NCI-H69 (cell line): Measurements from ENCODE around the gene BECN2.

Experiments
- DNase-seq: peaks from one replicate; lab custom pipeline; 2025; lab: John Stamatoyannopoulos, UW

Gene BECN2

GRCh38 chr1:241957692-241958494, at the start of gene BECN2:
Gene BECN2 (plus strand): TSS chr1:241957767. CDS start chr1:241957767, 0 bp downstream.
- peak; percentile 92 for DNase-seq

- no peak for DNase-seq
Measured at GRCh38 chr1:241916196-241916595, 41.4 kb upstream of the BECN2 start.

- DNase-seq, result no peak
Measured at GRCh38 chr1:241917487-241917886, 40.1 kb upstream of the BECN2 start.

GRCh38 chr1:241918879-241919278, 38.7 kb upstream of the BECN2 start:
- no peak for DNase-seq

- DNase-seq, result no peak
Measured at GRCh38 chr1:241924080-241924808, 33.3 kb upstream of the BECN2 start.

DNA sequence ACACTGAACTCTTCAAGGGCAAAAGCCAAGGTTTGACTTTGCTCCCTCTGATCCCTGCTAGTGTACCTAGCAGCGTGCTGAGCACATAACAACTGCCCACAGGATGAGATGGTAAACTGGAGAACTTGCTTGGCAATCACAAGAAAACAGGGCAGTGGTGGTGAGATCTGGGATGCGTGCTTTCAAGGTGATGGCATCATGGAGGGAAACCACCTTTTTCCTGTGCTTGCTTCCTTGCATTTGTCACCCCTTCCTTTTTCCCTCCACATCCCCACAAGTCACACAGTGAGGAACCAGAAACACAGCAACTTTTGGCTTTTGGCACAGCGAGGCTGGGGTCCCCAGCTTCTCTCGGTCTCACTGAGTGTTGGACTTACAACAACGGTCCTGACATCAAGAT, 31.4 kb upstream of the BECN2 start:
- DNase-seq, result no peak

- no peak for DNase-seq
Measured at GRCh38 chr1:241927321-241927720, 30.2 kb upstream of the BECN2 start.

DNA sequence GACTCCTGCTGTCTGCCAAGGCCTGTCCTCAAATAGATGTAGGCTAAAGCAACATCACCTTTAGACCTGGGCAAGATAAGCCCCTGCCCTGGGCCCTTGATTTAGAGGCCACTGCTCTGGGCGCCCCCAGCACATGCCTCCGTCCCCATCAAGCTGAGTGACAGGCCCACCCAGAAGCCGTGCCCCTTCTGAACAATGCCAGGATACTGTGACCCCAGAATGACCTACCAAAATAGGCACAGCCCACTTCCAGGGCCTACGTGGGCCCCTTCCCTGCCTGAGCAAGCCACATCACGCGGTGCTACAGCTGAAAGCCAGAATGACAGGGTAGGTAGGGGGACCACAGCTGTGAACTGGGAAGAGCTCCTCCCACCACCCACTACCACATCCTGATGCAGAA, 24.7 kb upstream of the BECN2 start:
- DNase-seq, result no peak

- peak; percentile 18 for DNase-seq
Measured at GRCh38 chr1:241934201-241934848, 23.2 kb upstream of the BECN2 start.

- DNase-seq, result no peak
Measured at GRCh38 chr1:241934866-241935265, 22.7 kb upstream of the BECN2 start.

DNA sequence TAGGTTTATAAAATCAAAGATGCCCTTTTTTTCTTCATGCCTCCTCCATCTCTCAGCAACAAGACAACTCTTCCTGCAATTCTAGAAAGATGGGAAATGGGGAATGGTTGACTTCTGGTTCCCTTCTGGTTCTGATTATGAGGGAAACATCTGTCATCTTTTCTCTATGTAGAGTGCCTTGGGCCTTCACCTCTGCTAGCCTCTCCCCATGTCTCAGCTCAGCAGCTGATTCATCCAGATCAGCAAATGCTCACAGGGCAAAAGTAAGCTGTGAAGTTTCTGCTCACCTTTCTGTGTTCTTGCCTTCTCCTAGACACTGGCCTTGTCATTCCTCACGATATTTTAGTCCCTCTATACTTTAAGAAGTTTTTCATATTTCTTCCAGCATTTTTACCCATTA, 17.8 kb upstream of the BECN2 start:
- no peak for DNase-seq

DNA sequence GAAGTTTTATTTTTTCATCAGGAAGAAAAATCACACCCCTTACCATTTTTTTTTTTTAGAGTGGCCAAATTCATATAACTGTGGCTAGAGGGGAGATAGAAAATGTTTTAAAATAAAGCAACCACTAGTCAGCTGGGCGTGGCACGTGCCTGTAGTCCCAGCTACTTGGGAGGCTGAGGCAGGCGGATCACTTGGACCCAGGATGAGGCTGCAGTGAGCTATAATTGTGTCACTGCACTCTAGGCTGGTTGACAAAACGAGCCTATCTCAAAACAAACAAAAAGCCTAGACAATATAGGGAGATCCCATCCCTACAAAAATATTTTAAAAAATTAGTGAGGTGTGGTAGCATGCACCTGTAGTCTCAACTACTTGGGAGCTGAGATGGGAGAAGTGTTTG, 14.8 kb upstream of the BECN2 start:
- no peak for DNase-seq

DNA sequence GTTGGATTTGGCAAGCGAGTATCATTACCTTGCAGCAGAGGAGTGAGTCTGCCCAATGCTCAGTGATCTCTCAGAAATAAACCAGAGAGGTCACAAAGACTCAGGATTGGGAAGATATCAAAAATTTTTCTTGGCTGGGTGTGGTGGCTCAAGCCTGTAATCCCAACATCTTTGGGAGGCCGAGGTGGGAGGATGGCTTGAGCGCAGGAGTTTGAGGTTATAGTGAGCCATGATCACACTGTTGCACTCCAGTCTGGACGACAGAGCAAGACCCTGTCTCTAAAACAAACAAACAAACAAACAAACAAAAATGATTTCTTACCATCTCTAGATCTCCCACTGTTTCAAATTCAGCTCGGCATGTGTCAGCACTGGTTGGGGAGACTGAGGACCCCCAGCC, 13.3 kb upstream of the BECN2 start:
- DNase-seq, result no peak

- no peak for DNase-seq
Measured at GRCh38 chr1:241947354-241947753, 10.2 kb upstream of the BECN2 start.

- no peak for DNase-seq
Measured at GRCh38 chr1:241950390-241950789, 7.2 kb upstream of the BECN2 start.

DNA sequence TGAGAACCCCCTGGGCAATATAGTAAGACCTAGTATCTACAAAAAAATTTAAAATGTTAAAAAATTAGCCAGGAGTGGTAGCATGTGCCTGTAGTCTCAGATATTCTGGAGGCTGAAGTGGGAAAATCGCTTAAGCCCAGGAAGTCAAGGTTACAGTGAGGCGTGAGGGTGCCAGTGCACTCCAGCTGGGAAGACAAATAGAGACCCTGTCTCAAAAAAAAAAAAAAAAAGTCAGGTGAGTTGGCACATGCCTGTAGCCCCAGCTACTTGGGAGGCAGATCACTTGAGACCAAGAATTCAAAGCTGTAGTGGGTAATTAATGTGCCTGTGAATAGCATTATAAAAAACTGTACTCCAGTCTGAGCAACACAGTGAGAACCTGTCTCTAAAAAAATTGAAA, 4.6 kb downstream of the BECN2 start:
- DNase-seq, result peak; percentile 73

- DNase-seq, result peak; percentile 48
Measured at GRCh38 chr1:241963722-241964121, 6.2 kb downstream of the BECN2 start.

DNA sequence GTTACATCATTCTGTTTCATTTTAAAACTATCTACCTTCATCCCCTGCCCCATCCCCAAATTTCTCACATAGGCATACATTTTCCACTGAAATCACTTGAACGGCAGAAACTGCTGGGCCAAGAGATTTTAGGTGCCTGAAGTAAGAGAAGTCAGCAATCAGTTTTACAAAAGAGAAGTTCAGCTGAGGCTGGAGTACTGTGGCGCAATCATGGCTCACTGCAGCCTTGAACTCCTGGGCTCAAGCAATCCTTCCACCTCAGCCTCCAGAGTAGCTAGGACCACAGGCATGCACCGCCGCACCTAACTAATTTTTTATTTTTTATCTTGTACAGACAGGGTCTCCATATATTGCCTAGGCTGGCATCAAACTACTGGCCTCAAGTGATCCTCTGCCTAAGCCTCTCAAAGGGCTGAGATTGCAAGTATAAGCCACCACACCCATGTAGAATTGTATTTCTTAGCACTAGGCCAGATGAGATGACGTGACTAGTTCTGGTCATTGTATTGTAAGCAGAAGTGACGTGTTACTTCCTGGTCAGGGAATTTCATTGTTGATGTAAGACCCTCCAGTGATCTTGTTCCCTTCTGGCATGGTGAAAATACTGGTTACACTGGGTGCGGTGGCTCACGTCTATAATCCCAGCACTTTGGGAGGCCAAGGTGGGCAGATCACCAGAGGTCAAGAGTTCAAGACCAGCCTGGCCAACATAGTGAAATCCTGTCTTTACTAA, 7.1 kb downstream of the BECN2 start:
- DNase-seq, result no peak

DNA sequence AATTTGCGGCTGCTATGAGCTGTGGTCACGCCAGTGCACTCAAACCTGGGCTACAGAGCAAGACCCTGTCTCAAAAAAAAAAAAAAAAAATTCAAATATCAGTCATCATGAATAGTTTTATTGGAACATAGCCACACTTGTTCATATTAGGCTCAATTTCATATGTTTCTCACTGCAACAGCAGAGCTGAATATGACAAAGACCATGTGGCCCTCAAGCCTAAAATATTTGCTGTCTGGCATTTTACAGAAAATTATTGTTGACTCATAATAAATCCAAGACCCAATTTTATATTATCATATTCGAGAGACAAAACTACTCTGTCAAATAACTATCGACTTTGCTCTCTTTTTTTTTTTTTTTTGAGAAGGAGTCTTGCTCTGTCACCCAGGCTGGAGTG, 11.0 kb downstream of the BECN2 start:
- DNase-seq, result no peak

DNA sequence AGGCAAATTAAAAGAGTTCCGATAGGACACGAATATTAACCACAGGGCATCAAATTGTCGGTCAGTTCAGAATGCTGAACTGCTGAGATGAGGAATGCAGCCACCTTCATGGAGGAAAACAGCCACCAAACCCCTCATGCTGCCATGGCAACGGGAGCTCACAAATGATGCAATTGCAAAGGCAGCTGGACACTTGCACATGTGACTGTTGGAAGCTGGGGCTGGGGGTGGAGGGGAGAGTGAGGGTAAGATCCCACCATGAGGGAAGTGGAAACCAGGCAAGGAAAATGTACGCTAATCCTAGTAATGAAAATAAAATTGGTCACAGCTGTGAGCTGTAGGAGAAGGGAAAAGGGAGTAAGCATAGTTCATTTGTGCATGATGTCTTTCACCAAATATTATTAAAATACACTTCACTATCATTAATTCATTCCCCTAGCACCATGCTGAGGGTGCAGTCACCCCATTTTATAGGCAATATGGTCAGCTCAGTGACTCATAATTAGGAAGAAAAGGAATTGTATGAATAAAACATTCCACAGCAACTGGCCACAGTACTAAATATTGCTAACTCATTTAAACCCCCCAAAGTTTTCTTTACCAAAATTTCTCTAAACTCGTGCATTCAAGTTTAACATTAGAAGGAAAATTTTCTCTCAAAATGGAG, 15.3 kb downstream of the BECN2 start:
- DNase-seq, result peak; percentile 67

- no peak for DNase-seq
Measured at GRCh38 chr1:241976229-241976628, 18.7 kb downstream of the BECN2 start.

GRCh38 chr1:241979071-241979470, 21.5 kb downstream of the BECN2 start:
- no peak for DNase-seq
